ENCODE measurements around the gene PNP.

- no peak for TF ChIP-seq CTCF (IDR thresholded peaks at IDR 0.05 in 2 of 3, conservative IDR thresholded peaks at IDR 0.05 in 1 of 3; ENCODE audit: control insufficient read depth in 2 of 3, extremely low read depth in 1 of 3, insufficient read depth in 1 of 3, low read depth in 3 of 3, low read length in 3 of 3)
- TF ChIP-seq CEBPZ (IDR thresholded peaks at IDR 0.05; ENCODE audit: low read depth, low read length): no peak
Measured at GRCh38 chr14:20515846-20516245, 46.6 kb downstream of the PNP start.
